ENCODE measurements around the gene PKP2. TPM values are rescaled to one million over a fixed set of nuclear protein-coding genes. Genes with fewer than 3 reads are reported as not detected.
"Not testable (repeated sequence)": the region's sequence is repeated elsewhere in the genome, so short reads cannot be mapped to it uniquely, and the experiment has no call there.

Gene PKP2
- polyA plus RNA-seq, 2 donors: 1.5 to 6.5 TPM

DNA sequence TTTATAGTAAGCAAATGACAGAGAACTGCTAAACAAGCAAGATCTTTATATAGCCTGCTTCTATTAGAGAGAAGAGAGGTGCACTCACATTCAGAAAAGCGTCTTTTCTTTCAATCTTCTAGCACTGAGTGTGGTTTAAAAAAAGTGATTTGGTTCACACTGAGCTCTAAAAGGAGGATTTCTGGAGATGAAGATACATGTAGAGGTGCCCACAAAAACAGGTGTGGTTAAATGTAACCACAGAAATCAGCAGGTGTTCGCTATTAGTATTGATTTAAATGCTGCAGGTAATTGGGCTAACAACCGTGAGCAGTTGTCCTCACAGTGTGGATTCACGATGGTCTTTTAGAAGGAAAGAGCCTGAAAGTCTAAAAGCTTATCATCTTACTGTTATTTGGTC is 10.7 kb downstream of the PKP2 start:
- no peaks in the 10 kb centered on the region for H3K4me1 ChIP-seq (ENCODE audit: control insufficient read depth in 2 of 2, insufficient read depth in 2 of 2, low read length in 1 of 2)
- H3K27ac ChIP-seq (ENCODE audit: low read depth in 2 of 2, low read length in 1 of 2): no peak overlapping the region
- no peak overlapping the region for H3K4me3 ChIP-seq (ENCODE audit: low read depth in 1 of 2, low read length in 2 of 2)
- 64 to 75% methylated on average over 4 of the region's 4 CpGs for WGBS, 2 donors
- no peaks in the 10 kb centered on the region for H3K36me3 ChIP-seq (ENCODE audit: control insufficient read depth in 2 of 2, insufficient read depth in 2 of 2, low read length in 1 of 2)
- no peaks in the 10 kb centered on the region for H3K27me3 ChIP-seq (ENCODE audit: control insufficient read depth in 1 of 2, insufficient read depth in 2 of 2, low read length in 2 of 2)
- H3K9me3 ChIP-seq (ENCODE audit: control insufficient read depth in 2 of 2, insufficient read depth in 1 of 2, low read depth in 1 of 2, low read length in 1 of 2): no peaks in the 10 kb centered on the region

DNA sequence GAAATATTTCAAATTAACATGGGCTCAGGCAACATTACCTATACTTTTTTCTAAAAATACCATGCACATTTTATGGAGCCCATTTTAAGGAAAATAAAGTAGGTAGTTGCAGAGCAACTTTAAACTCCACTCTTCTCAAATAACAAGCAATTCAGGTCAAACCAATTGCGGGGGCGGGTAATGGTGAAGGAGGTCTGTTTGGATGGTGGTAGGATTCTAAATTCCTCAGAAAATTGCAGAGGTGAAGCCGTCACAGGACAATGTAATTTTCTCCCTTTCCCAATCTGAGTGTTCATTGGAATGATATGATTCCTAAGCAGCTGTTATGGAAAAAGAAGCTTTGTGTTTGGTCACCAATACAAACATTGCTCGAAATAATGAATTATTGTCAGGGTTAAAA is 11.6 kb downstream of the PKP2 start:
- H3K4me3 ChIP-seq (ENCODE audit: low read depth in 1 of 2, low read length in 2 of 2): no peak overlapping the region
- H3K36me3 ChIP-seq (ENCODE audit: control insufficient read depth in 2 of 2, insufficient read depth in 2 of 2, low read length in 1 of 2): no peaks in the 10 kb centered on the region
- H3K4me1 ChIP-seq (ENCODE audit: control insufficient read depth in 2 of 2, insufficient read depth in 2 of 2, low read length in 1 of 2): no peaks in the 10 kb centered on the region
- no peaks in the 10 kb centered on the region for H3K9me3 ChIP-seq (ENCODE audit: control insufficient read depth in 2 of 2, insufficient read depth in 1 of 2, low read depth in 1 of 2, low read length in 1 of 2)
- 85 to 93% methylated on average over 4 of the region's 4 CpGs for WGBS, 2 donors
- no peak overlapping the region for H3K27ac ChIP-seq (ENCODE audit: low read depth in 2 of 2, low read length in 1 of 2)
- no peaks in the 10 kb centered on the region for H3K27me3 ChIP-seq (ENCODE audit: control insufficient read depth in 1 of 2, insufficient read depth in 2 of 2, low read length in 2 of 2)

DNA sequence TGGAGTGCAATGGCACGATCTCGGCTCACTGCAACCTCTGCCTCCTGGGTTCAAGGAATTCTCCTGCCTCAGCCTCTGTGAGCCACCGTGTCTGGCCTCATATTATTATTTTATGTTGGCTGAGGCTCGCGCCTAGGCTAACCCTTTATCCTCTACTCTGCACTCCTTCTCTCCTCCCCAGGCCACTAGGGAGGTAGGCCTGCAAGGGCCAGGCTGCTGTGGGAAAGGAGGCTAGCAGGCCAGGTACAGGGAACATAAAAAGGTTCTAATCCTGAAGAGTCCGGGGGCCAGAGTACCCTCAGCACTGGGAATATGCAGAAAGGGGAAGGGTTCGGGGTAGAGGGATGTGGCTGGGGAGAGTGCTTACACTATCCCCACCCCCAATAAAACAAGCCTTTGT is 14.9 kb downstream of the PKP2 start:
- Histone ChIP-seq H3K27ac (ENCODE audit: low read depth in 2 of 2, low read length in 1 of 2) (no peak overlapping the region), H3K4me3 (ENCODE audit: low read depth in 1 of 2, low read length in 2 of 2) (no peak overlapping the region), H3K27me3 (ENCODE audit: control insufficient read depth in 1 of 2, insufficient read depth in 2 of 2, low read length in 2 of 2) (no peaks in the 10 kb centered on the region), H3K4me1 (ENCODE audit: control insufficient read depth in 2 of 2, insufficient read depth in 2 of 2, low read length in 1 of 2) (no peaks in the 10 kb centered on the region), H3K36me3 (ENCODE audit: control insufficient read depth in 2 of 2, insufficient read depth in 2 of 2, low read length in 1 of 2) (peaks cover 0 to 5% of the 10 kb centered on the region in 2 donors), H3K9me3 (ENCODE audit: control insufficient read depth in 2 of 2, insufficient read depth in 1 of 2, low read depth in 1 of 2, low read length in 1 of 2) (no peaks in the 10 kb centered on the region)
- WGBS, 2 donors: 87% methylated on average over 7 of the region's 7 CpGs

DNA sequence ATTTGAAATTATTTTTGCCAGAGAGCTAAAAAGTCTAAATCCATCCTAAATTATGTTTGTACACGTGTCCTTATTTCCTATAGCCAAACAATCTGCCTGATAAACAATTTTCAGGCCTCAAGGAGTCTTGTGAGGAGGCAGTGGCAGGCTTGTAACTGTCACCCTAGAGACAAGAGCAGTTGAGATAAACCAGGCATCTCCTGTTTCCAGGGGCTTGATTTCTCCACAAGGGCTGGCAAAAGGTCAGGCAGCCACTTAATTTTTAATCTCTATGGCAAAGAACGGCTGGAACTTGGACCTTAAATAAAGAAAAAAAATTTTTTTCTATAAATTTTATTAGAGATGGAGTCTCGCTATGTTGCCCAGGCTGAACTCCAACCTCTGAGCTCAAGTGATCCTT is 15.5 kb downstream of the PKP2 start:
- Histone ChIP-seq H3K4me1 (ENCODE audit: control insufficient read depth in 2 of 2, insufficient read depth in 2 of 2, low read length in 1 of 2) (no peaks in the 10 kb centered on the region), H3K27me3 (ENCODE audit: control insufficient read depth in 1 of 2, insufficient read depth in 2 of 2, low read length in 2 of 2) (no peaks in the 10 kb centered on the region), H3K9me3 (ENCODE audit: control insufficient read depth in 2 of 2, insufficient read depth in 1 of 2, low read depth in 1 of 2, low read length in 1 of 2) (no peaks in the 10 kb centered on the region), H3K36me3 (ENCODE audit: control insufficient read depth in 2 of 2, insufficient read depth in 2 of 2, low read length in 1 of 2) (peaks cover 0 to 5% of the 10 kb centered on the region in 2 donors), H3K4me3 (ENCODE audit: low read depth in 1 of 2, low read length in 2 of 2) (no peak overlapping the region), H3K27ac (ENCODE audit: low read depth in 2 of 2, low read length in 1 of 2) (no peak overlapping the region)
- 65 to 74% methylated on average over 3 of the region's 3 CpGs for WGBS, 2 donors

DNA sequence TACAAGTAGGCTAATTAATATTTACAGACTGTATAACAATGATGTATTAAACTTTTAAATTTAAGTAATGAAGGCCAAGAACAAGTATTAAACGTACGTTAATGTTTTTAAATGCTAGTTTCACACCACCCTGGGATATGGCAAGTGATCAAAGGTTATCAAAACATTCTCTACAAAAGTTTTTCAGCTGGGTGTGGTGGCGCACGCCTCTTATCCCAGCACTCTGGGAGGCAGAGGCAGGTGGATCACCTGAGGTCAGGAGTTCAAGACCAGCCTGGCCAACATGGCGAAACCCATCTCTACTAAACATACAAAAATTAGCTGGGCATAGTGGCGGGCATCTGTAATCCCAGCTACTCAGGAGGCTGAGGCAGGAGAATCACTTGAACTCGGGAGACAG is 17.5 kb downstream of the PKP2 start:
- not testable (repeated sequence) for H3K9me3 ChIP-seq (ENCODE audit: control insufficient read depth in 2 of 2, insufficient read depth in 1 of 2, low read depth in 1 of 2, low read length in 1 of 2); H3K4me3 ChIP-seq (ENCODE audit: low read depth in 1 of 2, low read length in 2 of 2); H3K27me3 ChIP-seq (ENCODE audit: control insufficient read depth in 1 of 2, insufficient read depth in 2 of 2, low read length in 2 of 2); H3K27ac ChIP-seq (ENCODE audit: low read depth in 2 of 2, low read length in 1 of 2); H3K36me3 ChIP-seq (ENCODE audit: control insufficient read depth in 2 of 2, insufficient read depth in 2 of 2, low read length in 1 of 2); H3K4me1 ChIP-seq (ENCODE audit: control insufficient read depth in 2 of 2, insufficient read depth in 2 of 2, low read length in 1 of 2)
- WGBS, 2 donors: 77 to 80% methylated on average over 7 of the region's 7 CpGs

DNA sequence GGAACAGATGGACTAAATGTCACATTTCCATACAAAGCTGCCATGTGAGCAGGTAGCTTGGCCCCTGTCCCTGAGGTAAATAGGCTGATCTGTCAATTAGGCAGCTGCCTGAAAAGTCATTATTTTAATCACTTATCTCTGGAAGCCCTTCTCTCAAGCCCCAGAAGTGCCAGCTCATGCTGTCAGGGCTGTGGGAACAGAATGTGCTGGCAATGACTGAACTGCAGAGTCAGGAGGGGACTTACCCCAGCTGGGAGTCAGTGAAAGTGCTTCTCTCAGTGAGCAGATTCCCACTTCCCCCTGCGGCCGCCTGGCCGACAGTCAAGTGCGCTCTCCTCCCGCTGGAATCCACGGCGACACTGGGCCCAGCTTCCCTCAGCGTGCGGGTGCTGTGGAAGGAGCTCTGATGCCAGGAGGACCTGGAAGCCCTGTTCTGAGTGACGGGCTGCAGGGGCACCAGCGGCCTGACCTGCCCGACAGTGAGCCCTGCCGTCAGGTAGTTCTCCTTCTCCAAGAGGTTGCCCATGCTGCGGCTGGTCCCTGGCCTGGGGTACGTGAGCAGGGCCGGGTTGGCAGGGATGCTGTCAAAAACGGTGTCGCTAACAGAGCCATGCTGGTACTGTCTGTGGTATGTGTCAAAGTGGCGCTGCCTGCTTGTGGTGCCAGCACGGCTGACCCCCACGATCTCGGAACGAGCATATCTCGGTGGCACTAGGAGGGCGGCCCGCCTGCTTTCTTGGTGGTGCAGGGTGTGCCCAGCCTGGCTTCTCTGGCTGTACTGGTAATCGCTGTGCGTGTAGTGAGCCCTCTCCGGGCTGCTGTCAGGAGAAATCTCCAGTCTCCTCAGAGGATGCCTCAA is 18.7 kb downstream of the PKP2 start:
- Histone ChIP-seq H3K4me1 (ENCODE audit: control insufficient read depth in 2 of 2, insufficient read depth in 2 of 2, low read length in 1 of 2) (no peaks in the 10 kb centered on the region), H3K4me3 (ENCODE audit: low read depth in 1 of 2, low read length in 2 of 2) (no peak overlapping the region), H3K27me3 (ENCODE audit: control insufficient read depth in 1 of 2, insufficient read depth in 2 of 2, low read length in 2 of 2) (no peaks in the 10 kb centered on the region), H3K36me3 (ENCODE audit: control insufficient read depth in 2 of 2, insufficient read depth in 2 of 2, low read length in 1 of 2) (peaks cover 0 to 5% of the 10 kb centered on the region in 2 donors), H3K27ac (ENCODE audit: low read depth in 2 of 2, low read length in 1 of 2) (no peak overlapping the region), H3K9me3 (ENCODE audit: control insufficient read depth in 2 of 2, insufficient read depth in 1 of 2, low read depth in 1 of 2, low read length in 1 of 2) (no peaks in the 10 kb centered on the region)
- WGBS, 2 donors: 87 to 93% methylated on average over 27 to 29 of the region's 29 CpGs

DNA sequence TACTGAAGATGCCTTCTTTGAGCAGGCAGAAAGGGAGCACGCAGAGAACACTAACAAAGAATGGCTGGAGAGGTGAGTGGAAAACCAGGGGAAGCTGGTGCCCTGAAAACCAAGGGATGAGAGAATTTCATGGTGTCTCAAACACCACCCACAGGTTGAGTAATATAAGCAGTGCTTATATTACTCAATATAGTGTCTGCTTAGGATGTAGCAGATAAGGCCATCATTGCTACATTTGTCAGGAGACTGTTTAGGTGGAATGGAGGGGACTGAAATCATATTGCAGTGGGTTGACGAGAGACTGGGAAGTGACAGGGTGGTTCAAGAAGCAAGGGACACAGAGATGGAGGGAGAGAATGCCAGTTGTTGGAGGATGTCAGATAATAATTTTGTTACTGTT is 20.6 kb downstream of the PKP2 start:
- Histone ChIP-seq H3K4me3 (ENCODE audit: low read depth in 1 of 2, low read length in 2 of 2) (no peak overlapping the region), H3K36me3 (ENCODE audit: control insufficient read depth in 2 of 2, insufficient read depth in 2 of 2, low read length in 1 of 2) (peaks cover 0 to 5% of the 10 kb centered on the region in 2 donors), H3K27me3 (ENCODE audit: control insufficient read depth in 1 of 2, insufficient read depth in 2 of 2, low read length in 2 of 2) (no peaks in the 10 kb centered on the region), H3K4me1 (ENCODE audit: control insufficient read depth in 2 of 2, insufficient read depth in 2 of 2, low read length in 1 of 2) (no peaks in the 10 kb centered on the region), H3K27ac (ENCODE audit: low read depth in 2 of 2, low read length in 1 of 2) (no peak overlapping the region), H3K9me3 (ENCODE audit: control insufficient read depth in 2 of 2, insufficient read depth in 1 of 2, low read depth in 1 of 2, low read length in 1 of 2) (no peaks in the 10 kb centered on the region)
- 83 to 89% methylated on average over 2 of the region's 2 CpGs for WGBS, 2 donors

DNA sequence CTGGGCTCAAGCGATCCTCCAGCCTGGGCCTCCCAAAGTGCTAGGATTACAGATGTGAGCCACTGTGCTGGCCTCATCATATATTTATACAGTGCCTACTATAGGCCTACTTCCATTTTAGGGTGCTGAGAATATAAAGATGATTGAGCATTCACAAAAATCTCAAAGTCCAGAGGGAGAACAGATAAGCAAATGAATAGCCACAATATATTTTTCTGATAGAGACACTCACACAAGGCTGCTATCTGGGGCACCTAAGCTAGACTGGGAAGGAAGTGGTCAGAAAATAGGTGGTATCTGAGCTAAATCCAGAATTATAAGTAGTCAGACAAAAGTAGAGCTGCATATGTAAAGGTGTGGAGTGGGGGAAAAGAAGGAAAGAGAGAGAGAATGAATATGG is 21.6 kb downstream of the PKP2 start:
- H3K27me3 ChIP-seq (ENCODE audit: control insufficient read depth in 1 of 2, insufficient read depth in 2 of 2, low read length in 2 of 2): no peaks in the 10 kb centered on the region
- no peaks in the 10 kb centered on the region for H3K4me1 ChIP-seq (ENCODE audit: control insufficient read depth in 2 of 2, insufficient read depth in 2 of 2, low read length in 1 of 2)
- 86 to 96% methylated on average over 1 of the region's 1 CpG for WGBS, 2 donors
- H3K27ac ChIP-seq (ENCODE audit: low read depth in 2 of 2, low read length in 1 of 2): no peak overlapping the region
- no peaks in the 10 kb centered on the region for H3K9me3 ChIP-seq (ENCODE audit: control insufficient read depth in 2 of 2, insufficient read depth in 1 of 2, low read depth in 1 of 2, low read length in 1 of 2)
- no peak overlapping the region for H3K4me3 ChIP-seq (ENCODE audit: low read depth in 1 of 2, low read length in 2 of 2)
- H3K36me3 ChIP-seq (ENCODE audit: control insufficient read depth in 2 of 2, insufficient read depth in 2 of 2, low read length in 1 of 2): peaks cover 0 to 5% of the 10 kb centered on the region in 2 donors

DNA sequence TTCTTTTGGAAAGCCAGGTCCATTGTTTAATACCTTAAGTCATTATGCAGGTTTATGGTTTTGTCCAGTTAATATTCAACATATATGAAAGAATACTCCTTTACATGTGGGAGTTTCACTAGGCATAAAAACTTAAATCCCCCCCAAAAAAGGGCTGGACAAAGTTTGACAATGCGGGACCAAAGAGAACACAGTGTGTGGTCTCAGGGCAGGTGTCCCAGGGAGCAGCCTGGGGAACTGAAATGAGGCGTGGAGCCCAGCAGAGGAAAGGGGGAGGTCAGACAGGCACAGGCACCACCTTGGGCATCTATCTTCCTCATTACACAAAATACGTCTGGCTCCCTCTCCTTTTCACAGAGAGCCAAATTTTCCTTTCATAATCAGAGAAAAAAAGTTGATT is 22.5 kb downstream of the PKP2 start:
- Histone ChIP-seq H3K9me3 (ENCODE audit: control insufficient read depth in 2 of 2, insufficient read depth in 1 of 2, low read depth in 1 of 2, low read length in 1 of 2) (no peaks in the 10 kb centered on the region), H3K36me3 (ENCODE audit: control insufficient read depth in 2 of 2, insufficient read depth in 2 of 2, low read length in 1 of 2) (peaks cover 0 to 5% of the 10 kb centered on the region in 2 donors), H3K4me1 (ENCODE audit: control insufficient read depth in 2 of 2, insufficient read depth in 2 of 2, low read length in 1 of 2) (no peaks in the 10 kb centered on the region), H3K4me3 (ENCODE audit: low read depth in 1 of 2, low read length in 2 of 2) (no peak overlapping the region), H3K27ac (ENCODE audit: low read depth in 2 of 2, low read length in 1 of 2) (no peak overlapping the region), H3K27me3 (ENCODE audit: control insufficient read depth in 1 of 2, insufficient read depth in 2 of 2, low read length in 2 of 2) (no peaks in the 10 kb centered on the region)
- 43 to 52% methylated on average over 3 of the region's 3 CpGs for WGBS, 2 donors

DNA sequence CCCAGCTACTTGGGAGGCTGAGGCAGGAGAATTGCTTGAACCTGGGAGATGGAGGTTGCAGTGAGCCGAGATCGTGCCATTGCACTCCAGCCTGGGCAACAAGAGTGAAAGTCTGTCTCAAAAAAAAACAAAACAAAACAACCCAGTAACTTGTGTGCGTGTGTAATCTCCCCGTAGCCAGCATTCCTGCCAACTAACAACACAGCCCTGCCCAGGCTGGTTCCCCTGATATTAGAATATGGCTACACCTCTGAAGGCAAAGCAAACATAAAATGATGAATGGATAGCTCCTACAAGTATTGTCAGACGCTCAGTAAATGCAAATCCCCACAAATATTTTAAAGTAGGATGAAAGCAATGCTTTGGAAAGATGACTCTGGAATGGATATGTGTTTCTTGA is 24.2 kb downstream of the PKP2 start:
- not testable (repeated sequence) for H3K36me3 ChIP-seq (ENCODE audit: control insufficient read depth in 2 of 2, insufficient read depth in 2 of 2, low read length in 1 of 2); H3K4me1 ChIP-seq (ENCODE audit: control insufficient read depth in 2 of 2, insufficient read depth in 2 of 2, low read length in 1 of 2); H3K4me3 ChIP-seq (ENCODE audit: low read depth in 1 of 2, low read length in 2 of 2); H3K27ac ChIP-seq (ENCODE audit: low read depth in 2 of 2, low read length in 1 of 2); H3K9me3 ChIP-seq (ENCODE audit: control insufficient read depth in 2 of 2, insufficient read depth in 1 of 2, low read depth in 1 of 2, low read length in 1 of 2); H3K27me3 ChIP-seq (ENCODE audit: control insufficient read depth in 1 of 2, insufficient read depth in 2 of 2, low read length in 2 of 2)
- 49 to 60% methylated on average over 5 of the region's 5 CpGs for WGBS, 2 donors
